ENCODE results near the gene TMEFF2. TPM values are rescaled to one million over a fixed set of nuclear protein-coding genes. Genes with fewer than 3 reads are reported as not detected.

Gene TMEFF2
- total and polyA plus RNA-seq, 4 donors: 0.08 TPM; not detected in 3

- Histone ChIP-seq H3K27ac (ENCODE audit: low read depth in 1 of 2, low read length in 2 of 2) (no peak overlapping the region), H3K36me3 (ENCODE audit: control insufficient read depth in 4 of 4, insufficient read depth in 3 of 4, low read depth in 1 of 4, low read length in 3 of 4) (no peaks in the 10 kb centered on the region), H3K4me3 (ENCODE audit: low read depth in 1 of 3, low read length in 3 of 3) (no peak overlapping the region), H3K9me3 (ENCODE audit: control insufficient read depth in 4 of 4, low read length in 3 of 4) (no peaks in the 10 kb centered on the region), H3K4me1 (ENCODE audit: control insufficient read depth in 4 of 4, insufficient read depth in 4 of 4, low read length in 3 of 4) (no peaks in the 10 kb centered on the region), H3K27me3 (ENCODE audit: control insufficient read depth in 4 of 4, insufficient read depth in 4 of 4, low read length in 3 of 4) (no peaks in the 10 kb centered on the region), H3K9ac (ENCODE audit: low read depth in 1 of 2, low read length in 2 of 2) (no peak overlapping the region)
- no peak for DNase-seq (ENCODE audit: low spot score)
- TF ChIP-seq, protein P1, sequence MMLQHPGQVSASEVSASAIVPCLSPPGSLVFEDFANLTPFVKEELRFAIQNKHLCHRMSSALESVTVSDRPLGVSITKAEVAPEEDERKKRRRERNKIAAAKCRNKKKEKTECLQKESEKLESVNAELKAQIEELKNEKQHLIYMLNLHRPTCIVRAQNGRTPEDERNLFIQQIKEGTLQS (IDR thresholded peaks at IDR 0.05): no peak
- no peak for TF ChIP-seq EGR1 (IDR thresholded peaks at IDR 0.05; ENCODE audit: low read depth in 2 of 2)
- TF ChIP-seq, protein P2, sequence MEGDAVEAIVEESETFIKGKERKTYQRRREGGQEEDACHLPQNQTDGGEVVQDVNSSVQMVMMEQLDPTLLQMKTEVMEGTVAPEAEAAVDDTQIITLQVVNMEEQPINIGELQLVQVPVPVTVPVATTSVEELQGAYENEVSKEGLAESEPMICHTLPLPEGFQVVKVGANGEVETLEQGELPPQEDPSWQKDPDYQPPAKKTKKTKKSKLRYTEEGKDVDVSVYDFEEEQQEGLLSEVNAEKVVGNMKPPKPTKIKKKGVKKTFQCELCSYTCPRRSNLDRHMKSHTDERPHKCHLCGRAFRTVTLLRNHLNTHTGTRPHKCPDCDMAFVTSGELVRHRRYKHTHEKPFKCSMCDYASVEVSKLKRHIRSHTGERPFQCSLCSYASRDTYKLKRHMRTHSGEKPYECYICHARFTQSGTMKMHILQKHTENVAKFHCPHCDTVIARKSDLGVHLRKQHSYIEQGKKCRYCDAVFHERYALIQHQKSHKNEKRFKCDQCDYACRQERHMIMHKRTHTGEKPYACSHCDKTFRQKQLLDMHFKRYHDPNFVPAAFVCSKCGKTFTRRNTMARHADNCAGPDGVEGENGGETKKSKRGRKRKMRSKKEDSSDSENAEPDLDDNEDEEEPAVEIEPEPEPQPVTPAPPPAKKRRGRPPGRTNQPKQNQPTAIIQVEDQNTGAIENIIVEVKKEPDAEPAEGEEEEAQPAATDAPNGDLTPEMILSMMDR (IDR thresholded peaks at IDR 0.05; ENCODE audit: low read depth, low read length, missing input control): no peak
- no peak for TF ChIP-seq FOXA2 (IDR thresholded peaks at IDR 0.05)
- no peak for TF ChIP-seq HNF4G (IDR thresholded peaks at IDR 0.05)
- TF ChIP-seq MAX (IDR thresholded peaks at IDR 0.05): no peak
- no peak for TF ChIP-seq HNF4A (conservative IDR thresholded peaks at IDR 0.05)
- no peak for TF ChIP-seq NR2F2 (IDR thresholded peaks at IDR 0.05)
- no peak for TF ChIP-seq REST (IDR thresholded peaks at IDR 0.05)
- WGBS: 86% methylated on average over 1 of the region's 1 CpG
Observed at GRCh38 chr2:192053921-192054320, 140.8 kb downstream of the TMEFF2 start.

DNA sequence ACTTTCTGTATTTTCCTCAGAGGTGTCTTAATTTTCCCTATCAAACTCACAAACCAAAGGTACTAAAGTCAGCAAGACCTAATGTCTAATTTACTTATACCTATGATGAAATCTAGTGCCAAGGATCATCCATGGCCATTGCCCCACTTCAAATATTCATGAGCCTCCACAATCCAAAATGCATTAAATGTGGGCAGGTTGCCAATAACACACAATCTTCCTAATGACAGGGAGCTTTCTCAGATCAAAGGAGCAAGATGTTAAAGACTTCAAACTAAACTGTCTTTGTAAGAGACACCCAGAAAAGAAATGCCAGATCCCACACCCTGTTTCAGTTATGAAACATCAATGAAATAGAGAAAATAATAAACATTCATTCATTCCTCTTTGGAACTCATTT, 143.2 kb downstream of the TMEFF2 start:
- Histone ChIP-seq H3K9ac (ENCODE audit: low read depth in 1 of 2, low read length in 2 of 2) (no peak overlapping the region), H3K27ac (ENCODE audit: low read depth in 1 of 2, low read length in 2 of 2) (no peak overlapping the region), H3K4me3 (ENCODE audit: low read depth in 1 of 3, low read length in 3 of 3) (no peak overlapping the region)

More for the DNA sequence above, 143.2 kb downstream of the TMEFF2 start:
- TF ChIP-seq GABPA (IDR thresholded peaks at IDR 0.05 in 1 of 2, conservative IDR thresholded peaks at IDR 0.05 in 1 of 2) (no peak), RAD21 (IDR thresholded peaks at IDR 0.05) (no peak), HNF4A (conservative IDR thresholded peaks at IDR 0.05) (no peak), NR2F2 (IDR thresholded peaks at IDR 0.05) (no peak), EGR1 (IDR thresholded peaks at IDR 0.05; ENCODE audit: low read depth in 2 of 2) (no peak), FOXA1 (IDR thresholded peaks at IDR 0.05) (no peak), SP1 (IDR thresholded peaks at IDR 0.05) (no peak), FOXA2 (IDR thresholded peaks at IDR 0.05) (no peak), REST (IDR thresholded peaks at IDR 0.05) (no peak), YY1 (IDR thresholded peaks at IDR 0.05) (no peak)
- TF ChIP-seq, protein P2 (IDR thresholded peaks at IDR 0.05; ENCODE audit: low read depth, low read length, missing input control): no peak
- TF ChIP-seq, protein P1 (IDR thresholded peaks at IDR 0.05): no peak
- no peak for DNase-seq (ENCODE audit: low spot score)
- Histone ChIP-seq H3K27me3 (ENCODE audit: control insufficient read depth in 4 of 4, insufficient read depth in 4 of 4, low read length in 3 of 4) (no peaks in the 10 kb centered on the region), H3K9me3 (ENCODE audit: control insufficient read depth in 4 of 4, low read length in 3 of 4) (no peaks in the 10 kb centered on the region), H3K36me3 (ENCODE audit: control insufficient read depth in 4 of 4, insufficient read depth in 3 of 4, low read depth in 1 of 4, low read length in 3 of 4) (no peaks in the 10 kb centered on the region), H3K4me1 (ENCODE audit: control insufficient read depth in 4 of 4, insufficient read depth in 4 of 4, low read length in 3 of 4) (no peaks in the 10 kb centered on the region)
